Measurements from ENCODE around the gene PRPF38A. TPM values are rescaled to one million over a fixed set of nuclear protein-coding genes. Genes with fewer than 3 reads are reported as not detected.

Gene PRPF38A
- total RNA-seq, 1 experiment from 2014 or later: 89.9 TPM

DNA sequence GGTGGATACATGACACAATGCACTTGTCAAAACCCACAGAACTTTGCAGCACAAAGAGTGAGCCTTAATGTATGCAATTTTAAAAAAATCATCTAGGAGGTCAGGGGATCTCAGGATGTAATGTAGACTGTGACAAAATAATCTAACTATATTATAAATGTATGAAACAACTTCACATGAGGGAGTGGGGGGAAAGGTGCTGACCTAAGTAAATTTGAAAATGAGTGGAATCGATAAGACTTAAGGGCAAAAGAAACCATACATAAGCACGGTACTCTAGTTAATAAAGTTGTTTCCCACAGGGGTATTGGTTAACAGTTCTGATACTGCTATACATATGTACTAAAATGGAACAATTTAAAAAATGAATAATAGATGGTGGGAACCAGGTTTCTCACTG is 64.7 kb downstream of the PRPF38A start:
- Mint-ChIP-seq H3K4me1 (no peaks in the 10 kb centered on the region), H3K36me3 (ENCODE audit: insufficient read depth in 1 of 3, low read depth in 3 of 3) (peaks cover 2 to 14% (median 13%) of the 10 kb centered on the region in 3 experiments; a peak in 6 of 7 replicates), H3K9me3 (no peaks in the 10 kb centered on the region), H3K27ac (no peak overlapping the region), H3K27me3 (ENCODE audit: low read depth) (no peaks in the 10 kb centered on the region), H3K4me3 (no peak overlapping the region)
- Histone ChIP-seq H4K5ac (ENCODE audit: insufficient read length, low read depth, low read length) (no peak overlapping the region), H3K4me1 (ENCODE audit: insufficient read depth, low read length) (no peaks in the 10 kb centered on the region), H2BK12ac (ENCODE audit: insufficient read length, low read depth, low read length) (no peak overlapping the region), H2BK5ac (ENCODE audit: insufficient read length, low read length) (no peak overlapping the region), H3K4ac (ENCODE audit: low read depth, low read length) (no peak overlapping the region), H3K23ac (ENCODE audit: insufficient read length, low read depth, low read length) (no peak overlapping the region), H3K56ac (ENCODE audit: insufficient read length, low read depth, low read length) (no peak overlapping the region), H3K18ac (ENCODE audit: insufficient read length, low read depth, low read length) (no peak overlapping the region), H3T11ph (ENCODE audit: low read length) (no peak overlapping the region), H3K4me2 (ENCODE audit: insufficient read depth, insufficient read length, low read length) (no peak overlapping the region), H3K79me1 (ENCODE audit: insufficient read depth, low read depth, low read length, poor library complexity, severe bottlenecking) (no peaks in the 10 kb centered on the region), H3K23me2 (ENCODE audit: insufficient read length, low read depth, low read length, poor library complexity, severe bottlenecking) (no peaks in the 10 kb centered on the region), H3K9me3 (ENCODE audit: control insufficient read depth, low read depth, low read length) (no peaks in the 10 kb centered on the region), H3K79me2 (ENCODE audit: insufficient read depth, low read length) (no peaks in the 10 kb centered on the region), H3K9ac (ENCODE audit: extremely low read depth, insufficient read length, low read length) (no peak overlapping the region), H2BK20ac (ENCODE audit: low read depth, low read length, poor library complexity, severe bottlenecking) (no peak overlapping the region), H3K27ac (ENCODE audit: insufficient read length, low read depth, low read length) (no peak overlapping the region), H4K20me1 (ENCODE audit: control insufficient read depth, insufficient read depth, insufficient read length) (no peaks in the 10 kb centered on the region), H3K27me3 (ENCODE audit: insufficient read depth, low read length) (no peaks in the 10 kb centered on the region), H2BK15ac (ENCODE audit: low read depth, low read length) (no peak overlapping the region), H2AFZ (ENCODE audit: low read length) (no peak overlapping the region), H4K8ac (replicated peaks; ENCODE audit: insufficient read length, low read depth, low read length) (no peak overlapping the region), H2AK5ac (ENCODE audit: insufficient read length, low read length) (no peak overlapping the region), H3K14ac (ENCODE audit: insufficient read depth, low read length) (no peak overlapping the region), H2BK120ac (ENCODE audit: low read depth, low read length, poor library complexity, severe bottlenecking) (no peak overlapping the region), H4K91ac (ENCODE audit: insufficient read length, low read depth, low read length) (no peak overlapping the region)
- TF ChIP-seq, protein P1, sequence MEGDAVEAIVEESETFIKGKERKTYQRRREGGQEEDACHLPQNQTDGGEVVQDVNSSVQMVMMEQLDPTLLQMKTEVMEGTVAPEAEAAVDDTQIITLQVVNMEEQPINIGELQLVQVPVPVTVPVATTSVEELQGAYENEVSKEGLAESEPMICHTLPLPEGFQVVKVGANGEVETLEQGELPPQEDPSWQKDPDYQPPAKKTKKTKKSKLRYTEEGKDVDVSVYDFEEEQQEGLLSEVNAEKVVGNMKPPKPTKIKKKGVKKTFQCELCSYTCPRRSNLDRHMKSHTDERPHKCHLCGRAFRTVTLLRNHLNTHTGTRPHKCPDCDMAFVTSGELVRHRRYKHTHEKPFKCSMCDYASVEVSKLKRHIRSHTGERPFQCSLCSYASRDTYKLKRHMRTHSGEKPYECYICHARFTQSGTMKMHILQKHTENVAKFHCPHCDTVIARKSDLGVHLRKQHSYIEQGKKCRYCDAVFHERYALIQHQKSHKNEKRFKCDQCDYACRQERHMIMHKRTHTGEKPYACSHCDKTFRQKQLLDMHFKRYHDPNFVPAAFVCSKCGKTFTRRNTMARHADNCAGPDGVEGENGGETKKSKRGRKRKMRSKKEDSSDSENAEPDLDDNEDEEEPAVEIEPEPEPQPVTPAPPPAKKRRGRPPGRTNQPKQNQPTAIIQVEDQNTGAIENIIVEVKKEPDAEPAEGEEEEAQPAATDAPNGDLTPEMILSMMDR (conservative IDR thresholded peaks at IDR 0.05): no peak
- DNase-seq: no peak
- WGBS (ENCODE audit: extremely low coverage, insufficient read length, low lambda C conversion rate): no CpG with 5 or more reads among the region's 2 CpGs

Other genes with a start within 250 kb of the PRPF38A start
- gene CC2D1B, start 38.4 kb upstream of the PRPF38A start, total RNA-seq (2021): 21.7 and 24.3 TPM in 2 replicates
- gene ORC1, start 179 bp upstream of the PRPF38A start, total RNA-seq (2021): 44.3 and 46.4 TPM in 2 replicates
- gene TUT4, start 148.5 kb downstream of the PRPF38A start, total RNA-seq (2021): 52.6 and 59.3 TPM in 2 replicates
- gene GPX7, start 197.8 kb downstream of the PRPF38A start, total RNA-seq (2021): 12.1 and 12.5 TPM in 2 replicates
- gene SHISAL2A, start 228.6 kb downstream of the PRPF38A start, total RNA-seq (2021): 0.44 and 0.90 TPM in 2 replicates